Pulmonary artery endothelial cell (primary cell): ENCODE measurements around the gene PSAT1. TPM values are rescaled to one million over a fixed set of nuclear protein-coding genes. Genes with fewer than 3 reads are reported as not detected.

Experiments used
- DNase-seq: peaks from one replicate; pipeline ENCODE4 v3.0.0-alpha.2; 2011; ENCODE audit warnings: low read depth, low spot score
- total RNA-seq: library from RNA; depleted of rRNA; stranded (reverse); fragments of >200 nt; gene quantifications from 2 replicates; pipeline ENCODE4 v1.2.3, GENCODE V29; 2014

Gene PSAT1
- total RNA-seq, 1 donor from 2014 or later, result 30.7 TPM

DNA sequence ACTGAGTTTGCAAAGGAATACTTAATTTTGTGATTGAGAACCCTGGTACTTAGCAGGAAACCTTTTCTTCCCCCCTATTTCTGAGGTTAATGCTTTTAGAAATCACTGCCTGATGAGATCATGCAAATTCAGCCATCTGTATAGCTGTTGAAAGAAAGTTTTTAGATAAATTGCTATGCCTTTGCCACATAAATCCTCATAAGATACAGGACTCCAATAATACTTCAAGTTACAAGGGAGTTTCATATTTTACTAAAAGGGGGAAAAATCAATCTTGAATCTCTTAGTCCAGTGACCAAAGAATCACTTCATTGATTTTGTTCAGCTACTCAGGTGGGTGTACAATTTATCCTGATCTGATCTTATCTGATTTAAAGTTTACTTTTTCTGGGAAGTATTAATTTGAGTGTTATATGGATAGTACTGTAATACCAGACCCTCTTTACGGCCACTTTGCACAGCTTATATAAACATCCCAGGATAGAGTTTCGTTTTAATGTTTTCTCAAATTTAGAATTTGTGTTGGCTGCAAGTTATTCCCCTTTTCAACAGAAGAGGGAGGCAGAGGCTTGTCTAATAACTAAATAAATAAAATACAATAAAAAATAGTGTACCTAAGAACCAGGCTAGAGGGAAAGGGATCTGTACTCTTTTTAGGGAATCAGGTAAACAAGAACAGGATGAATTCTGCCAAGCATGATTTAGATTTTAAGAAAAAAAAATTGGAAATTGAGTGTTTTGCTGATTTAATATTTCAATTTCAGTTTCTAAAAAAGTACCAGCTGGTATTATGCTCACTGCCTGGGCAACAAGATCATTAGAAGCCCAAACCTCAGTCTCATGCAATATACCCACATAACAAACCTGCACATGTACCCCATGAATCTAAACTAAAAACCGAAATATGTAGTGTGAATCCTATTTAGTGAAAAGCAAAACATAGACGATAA is 69.1 kb downstream of the PSAT1 start:
- no peak for DNase-seq

DNA sequence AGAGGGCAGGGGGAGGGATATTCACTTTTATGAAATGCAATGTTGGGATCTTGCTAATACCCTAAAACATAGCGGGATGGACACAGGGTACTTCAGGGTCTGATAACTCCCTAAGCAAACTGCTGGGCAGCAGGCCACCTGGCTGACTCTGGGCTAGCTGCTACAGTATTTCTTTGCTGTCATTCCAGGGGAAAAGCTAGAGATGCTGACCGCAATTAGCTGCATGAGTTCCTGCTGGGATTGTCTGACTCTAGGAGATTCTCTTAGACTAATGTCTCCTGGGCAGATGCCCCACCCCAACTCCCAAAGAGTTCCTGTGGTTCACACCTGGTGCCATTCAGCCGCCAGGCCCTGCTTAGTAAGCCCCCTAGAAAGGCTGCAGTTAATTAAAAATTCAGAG is 69.9 kb downstream of the PSAT1 start:
- DNase-seq, result no peak

DNA sequence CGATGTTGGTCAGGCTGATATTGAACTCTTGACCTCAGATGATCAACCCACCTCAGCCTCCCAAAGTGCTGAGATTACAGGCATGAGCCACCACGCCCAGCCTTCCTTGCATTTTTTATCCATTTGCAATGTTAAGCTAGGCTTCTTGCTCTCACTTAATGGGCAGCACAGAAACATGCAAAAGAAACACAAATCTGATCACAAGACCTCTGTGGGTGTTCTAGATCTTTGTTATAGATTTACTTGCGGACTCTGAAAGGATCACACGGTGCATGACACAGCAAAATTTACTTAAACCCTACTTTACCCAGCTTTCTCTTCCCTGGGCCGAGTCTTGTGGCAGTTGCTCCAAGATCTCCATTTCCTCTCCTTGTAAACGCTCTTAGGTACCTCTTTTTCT is 71.3 kb downstream of the PSAT1 start:
- no peak for DNase-seq

DNA sequence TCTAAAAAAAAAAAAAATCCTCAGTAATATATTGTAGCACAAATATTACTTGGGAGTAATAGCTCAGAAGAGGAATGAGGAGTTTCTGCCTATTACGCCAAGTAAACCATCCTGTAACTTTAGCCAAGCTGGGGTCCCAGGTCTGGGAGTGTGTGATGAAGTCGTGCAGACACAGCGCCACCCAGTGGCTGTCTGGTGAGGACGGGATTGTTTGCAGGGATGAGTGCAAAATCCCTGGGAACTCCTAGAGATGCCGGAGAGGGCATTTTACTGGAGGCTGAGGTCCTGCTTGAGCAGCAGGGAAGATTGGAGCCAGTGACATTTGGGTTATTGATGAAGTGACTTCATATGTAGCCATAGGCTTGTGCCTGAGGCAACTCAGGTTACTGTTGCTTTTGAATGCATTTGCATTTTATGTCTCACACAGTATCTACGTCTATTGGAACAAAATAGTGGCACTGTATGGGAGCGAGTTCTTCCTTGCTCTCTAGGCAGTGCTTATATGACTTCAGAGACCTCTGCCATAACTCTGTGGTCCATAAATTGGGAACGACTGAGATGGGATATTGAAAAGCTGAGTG is 72.8 kb downstream of the PSAT1 start:
- peak; percentile 35 for DNase-seq

DNA sequence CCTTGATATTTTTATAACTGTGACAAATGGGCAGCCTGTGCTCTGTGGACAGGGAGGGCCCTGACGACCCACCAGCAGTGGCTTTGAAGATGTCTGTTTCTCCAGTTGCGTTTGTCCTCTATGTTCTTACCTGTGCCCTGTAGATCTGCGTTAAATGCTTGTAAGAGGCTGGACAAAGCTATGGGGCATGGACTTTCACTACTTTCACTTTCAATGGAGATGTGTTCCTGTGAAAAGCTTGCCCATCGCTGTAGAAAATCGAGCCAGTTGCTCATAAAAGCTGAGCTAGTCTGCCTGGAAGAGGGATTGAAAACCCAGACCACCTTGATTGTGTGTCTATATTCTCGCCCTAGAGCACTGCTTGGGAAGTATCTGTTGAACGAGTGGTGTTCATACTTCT is 74.1 kb downstream of the PSAT1 start:
- no peak for DNase-seq

DNA sequence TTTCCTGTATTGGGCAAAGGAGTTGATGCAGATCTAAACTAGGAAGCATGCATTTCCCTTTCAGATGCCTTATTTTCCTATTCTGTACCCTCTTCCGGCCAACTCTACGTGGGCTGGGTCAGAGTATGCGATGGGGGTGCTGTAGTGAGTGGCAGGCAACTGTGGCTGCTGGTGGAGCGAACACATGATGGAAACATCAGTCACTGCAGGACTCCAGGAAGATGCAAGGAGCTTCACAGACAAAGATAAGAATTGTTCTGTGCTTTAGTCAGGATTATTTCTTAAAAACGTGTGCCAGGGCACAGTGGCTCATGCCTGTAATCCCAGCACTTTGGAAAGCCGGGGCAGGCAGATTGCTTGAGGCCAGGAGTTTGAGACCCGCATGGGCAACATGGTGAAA is 75.1 kb downstream of the PSAT1 start:
- no peak for DNase-seq

Other genes starting within 250 kb of the PSAT1 start
- gene CEP78, start 61.0 kb upstream of the PSAT1 start, total RNA-seq, result 19.3 and 40.2 TPM in 2 replicates